ENCODE measurements around the gene NOX1. TPM values are rescaled to one million over a fixed set of nuclear protein-coding genes. Genes with fewer than 3 reads are reported as not detected.
"Not testable (repeated sequence)": the region's sequence is repeated elsewhere in the genome, so short reads cannot be mapped to it uniquely, and the experiment has no call there.

Gene NOX1
- total RNA-seq, 2 donors from 2014 or later = not detected

GRCh38 chrX:100802843-100803242 is 71.3 kb downstream of the NOX1 start:
- Mint-ChIP-seq H3K36me3 (no peaks in the 10 kb centered on the region), H3K9me3 (no peaks in the 10 kb centered on the region), H3K27me3 (peaks cover 35 to 38% of the 10 kb centered on the region in 2 donors), H3K4me1 (ENCODE audit: low read depth in 2 of 2) (no peaks in the 10 kb centered on the region), H3K27ac (no peak overlapping the region), H3K4me3 (no peak overlapping the region)
- no peak for DNase-seq (ENCODE audit: low spot score)
- ATAC-seq = no peak

- H3K27me3 Mint-ChIP-seq = peaks cover 15 to 26% of the 10 kb centered on the region in 2 donors
- no peaks in the 10 kb centered on the region for H3K36me3 Mint-ChIP-seq
- no peak overlapping the region for H3K27ac Mint-ChIP-seq
- no peaks in the 10 kb centered on the region for H3K9me3 Mint-ChIP-seq
- H3K4me1 Mint-ChIP-seq (ENCODE audit: low read depth in 2 of 2) = no peaks in the 10 kb centered on the region
- DNase-seq (ENCODE audit: low spot score) (no peak), ATAC-seq (no peak)
- no peak overlapping the region for H3K4me3 Mint-ChIP-seq
These were observed 75.5 kb downstream of the NOX1 start for GRCh38 chrX:100798484-100799214.

GRCh38 chrX:100797359-100797758 is 76.8 kb downstream of the NOX1 start:
- no peak overlapping the region for H3K27ac Mint-ChIP-seq
- H3K36me3 Mint-ChIP-seq = no peaks in the 10 kb centered on the region
- ATAC-seq (no peak), DNase-seq (ENCODE audit: low spot score) (no peak)
- H3K4me1 Mint-ChIP-seq (ENCODE audit: low read depth in 2 of 2) = no peaks in the 10 kb centered on the region
- H3K9me3 Mint-ChIP-seq = no peaks in the 10 kb centered on the region
- H3K27me3 Mint-ChIP-seq = peaks cover 10 to 25% of the 10 kb centered on the region in 2 donors
- H3K4me3 Mint-ChIP-seq = no peak overlapping the region

- not testable (repeated sequence) for H3K36me3 Mint-ChIP-seq; H3K9me3 Mint-ChIP-seq; H3K4me3 Mint-ChIP-seq; H3K4me1 Mint-ChIP-seq (ENCODE audit: low read depth in 2 of 2); H3K27ac Mint-ChIP-seq; ATAC-seq; DNase-seq (ENCODE audit: low spot score)
- peaks cover 1 to 23% of the 10 kb centered on the region in 2 donors for H3K27me3 Mint-ChIP-seq
These were observed 77.8 kb downstream of the NOX1 start for GRCh38 chrX:100796371-100796770.

Other genes starting within 250 kb of the NOX1 start
- gene TSPAN6, start 237.6 kb downstream of the NOX1 start, total RNA-seq = not detected
- gene SRPX2, start 230.2 kb downstream of the NOX1 start, total RNA-seq = not detected
- under 1 TPM in 1 of 2 donors, not detected in 1; 0.14 TPM for gene SYTL4, start 142.2 kb downstream of the NOX1 start, total RNA-seq
- gene CSTF2, start 54.0 kb downstream of the NOX1 start, total RNA-seq = 10 to 100 TPM; 79.8 to 86.0 TPM
- gene XKRX, start 54.6 kb upstream of the NOX1 start, total RNA-seq = under 1 TPM; 0.14 TPM
- not detected for gene ARL13A, start 95.3 kb upstream of the NOX1 start, total RNA-seq
- 10 to 100 TPM; 19.8 to 34.3 TPM for gene TRMT2B, start 177.8 kb upstream of the NOX1 start, total RNA-seq
- gene TMEM35A, start 204.5 kb upstream of the NOX1 start, total RNA-seq = not detected
- 10 to 100 TPM; 18.3 to 38.7 TPM for gene CENPI, start 223.8 kb upstream of the NOX1 start, total RNA-seq